ENCODE results near the gene DPF1.

DNA sequence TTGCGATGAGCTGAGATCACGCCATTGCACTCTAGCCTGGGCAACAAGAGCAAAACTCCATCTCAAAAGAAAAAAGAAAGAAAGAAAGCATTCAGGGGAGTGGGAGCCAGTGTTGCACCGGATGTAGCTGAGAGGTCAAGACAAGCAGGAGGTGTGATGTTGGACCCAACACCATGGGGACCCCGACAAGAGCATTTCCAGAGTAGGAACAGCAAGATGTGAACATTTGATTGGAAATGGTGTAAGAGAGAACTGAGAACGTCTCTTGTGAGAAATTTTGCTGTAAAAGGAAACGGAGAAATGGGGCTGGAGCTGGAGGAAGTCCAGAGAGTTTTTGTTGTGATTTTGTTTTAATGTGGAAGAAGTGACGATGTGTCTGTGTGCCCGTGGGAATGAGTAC, 15.8 kb upstream of the DPF1 start:
- TF ChIP-seq ZNF610 (tag by site-specific recombination; IDR thresholded peaks at IDR 0.05; ENCODE audit: borderline replicate concordance), result no peak
- TF ChIP-seq MYNN (tag by site-specific recombination; IDR thresholded peaks at IDR 0.05; ENCODE audit: borderline replicate concordance), result no peak
- no peak for TF ChIP-seq ZNF404 (tag by site-specific recombination; IDR thresholded peaks at IDR 0.05)
- TF ChIP-seq ZNF335 (tag by site-specific recombination; conservative IDR thresholded peaks at IDR 0.05), result no peak
- no peak for TF ChIP-seq TRIM28 (IDR thresholded peaks at IDR 0.05; ENCODE audit: borderline replicate concordance, low read length)
- TF ChIP-seq, protein P1, sequence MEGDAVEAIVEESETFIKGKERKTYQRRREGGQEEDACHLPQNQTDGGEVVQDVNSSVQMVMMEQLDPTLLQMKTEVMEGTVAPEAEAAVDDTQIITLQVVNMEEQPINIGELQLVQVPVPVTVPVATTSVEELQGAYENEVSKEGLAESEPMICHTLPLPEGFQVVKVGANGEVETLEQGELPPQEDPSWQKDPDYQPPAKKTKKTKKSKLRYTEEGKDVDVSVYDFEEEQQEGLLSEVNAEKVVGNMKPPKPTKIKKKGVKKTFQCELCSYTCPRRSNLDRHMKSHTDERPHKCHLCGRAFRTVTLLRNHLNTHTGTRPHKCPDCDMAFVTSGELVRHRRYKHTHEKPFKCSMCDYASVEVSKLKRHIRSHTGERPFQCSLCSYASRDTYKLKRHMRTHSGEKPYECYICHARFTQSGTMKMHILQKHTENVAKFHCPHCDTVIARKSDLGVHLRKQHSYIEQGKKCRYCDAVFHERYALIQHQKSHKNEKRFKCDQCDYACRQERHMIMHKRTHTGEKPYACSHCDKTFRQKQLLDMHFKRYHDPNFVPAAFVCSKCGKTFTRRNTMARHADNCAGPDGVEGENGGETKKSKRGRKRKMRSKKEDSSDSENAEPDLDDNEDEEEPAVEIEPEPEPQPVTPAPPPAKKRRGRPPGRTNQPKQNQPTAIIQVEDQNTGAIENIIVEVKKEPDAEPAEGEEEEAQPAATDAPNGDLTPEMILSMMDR (tag by site-specific recombination; IDR thresholded peaks at IDR 0.05), result no peak
- TF ChIP-seq, protein P2, sequence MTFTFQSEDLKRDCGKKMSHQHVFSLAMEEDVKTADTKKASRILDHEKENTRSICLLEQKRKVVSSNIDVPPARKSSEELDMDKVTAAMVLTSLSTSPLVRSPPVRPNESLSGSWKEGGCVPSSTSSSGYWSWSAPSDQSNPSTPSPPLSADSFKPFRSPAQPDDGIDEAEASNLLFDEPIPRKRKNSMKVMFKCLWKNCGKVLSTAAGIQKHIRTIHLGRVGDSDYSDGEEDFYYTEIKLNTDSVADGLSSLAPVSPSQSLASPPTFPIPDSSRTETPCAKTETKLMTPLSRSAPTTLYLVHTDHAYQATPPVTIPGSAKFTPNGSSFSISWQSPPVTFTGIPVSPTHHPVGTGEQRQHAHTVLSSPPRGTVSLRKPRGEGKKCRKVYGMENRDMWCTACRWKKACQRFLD (tag by site-specific recombination; IDR thresholded peaks at IDR 0.05), result no peak
- no peak for TF ChIP-seq ZNF366 (tag by site-specific recombination; conservative IDR thresholded peaks at IDR 0.05)
- TF ChIP-seq, protein P3, sequence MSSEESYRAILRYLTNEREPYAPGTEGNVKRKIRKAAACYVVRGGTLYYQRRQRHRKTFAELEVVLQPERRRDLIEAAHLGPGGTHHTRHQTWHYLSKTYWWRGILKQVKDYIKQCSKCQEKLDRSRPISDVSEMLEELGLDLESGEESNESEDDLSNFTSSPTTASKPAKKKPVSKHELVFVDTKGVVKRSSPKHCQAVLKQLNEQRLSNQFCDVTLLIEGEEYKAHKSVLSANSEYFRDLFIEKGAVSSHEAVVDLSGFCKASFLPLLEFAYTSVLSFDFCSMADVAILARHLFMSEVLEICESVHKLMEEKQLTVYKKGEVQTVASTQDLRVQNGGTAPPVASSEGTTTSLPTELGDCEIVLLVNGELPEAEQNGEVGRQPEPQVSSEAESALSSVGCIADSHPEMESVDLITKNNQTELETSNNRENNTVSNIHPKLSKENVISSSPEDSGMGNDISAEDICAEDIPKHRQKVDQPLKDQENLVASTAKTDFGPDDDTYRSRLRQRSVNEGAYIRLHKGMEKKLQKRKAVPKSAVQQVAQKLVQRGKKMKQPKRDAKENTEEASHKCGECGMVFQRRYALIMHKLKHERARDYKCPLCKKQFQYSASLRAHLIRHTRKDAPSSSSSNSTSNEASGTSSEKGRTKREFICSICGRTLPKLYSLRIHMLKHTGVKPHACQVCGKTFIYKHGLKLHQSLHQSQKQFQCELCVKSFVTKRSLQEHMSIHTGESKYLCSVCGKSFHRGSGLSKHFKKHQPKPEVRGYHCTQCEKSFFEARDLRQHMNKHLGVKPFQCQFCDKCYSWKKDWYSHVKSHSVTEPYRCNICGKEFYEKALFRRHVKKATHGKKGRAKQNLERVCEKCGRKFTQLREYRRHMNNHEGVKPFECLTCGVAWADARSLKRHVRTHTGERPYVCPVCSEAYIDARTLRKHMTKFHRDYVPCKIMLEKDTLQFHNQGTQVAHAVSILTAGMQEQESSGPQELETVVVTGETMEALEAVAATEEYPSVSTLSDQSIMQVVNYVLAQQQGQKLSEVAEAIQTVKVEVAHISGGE (tag by site-specific recombination; conservative IDR thresholded peaks at IDR 0.05; ENCODE audit: low read depth), result no peak
- no peak for TF ChIP-seq YY1 (tag by site-specific recombination; IDR thresholded peaks at IDR 0.05)
- TF ChIP-seq ZNF76 (tag by site-specific recombination; IDR thresholded peaks at IDR 0.05; ENCODE audit: borderline replicate concordance, low read depth), result no peak
- no peak for TF ChIP-seq ZBTB48 (tag by site-specific recombination; IDR thresholded peaks at IDR 0.05)
- no peak for TF ChIP-seq ZXDB (tag by site-specific recombination; IDR thresholded peaks at IDR 0.05)
- TF ChIP-seq, protein P4, sequence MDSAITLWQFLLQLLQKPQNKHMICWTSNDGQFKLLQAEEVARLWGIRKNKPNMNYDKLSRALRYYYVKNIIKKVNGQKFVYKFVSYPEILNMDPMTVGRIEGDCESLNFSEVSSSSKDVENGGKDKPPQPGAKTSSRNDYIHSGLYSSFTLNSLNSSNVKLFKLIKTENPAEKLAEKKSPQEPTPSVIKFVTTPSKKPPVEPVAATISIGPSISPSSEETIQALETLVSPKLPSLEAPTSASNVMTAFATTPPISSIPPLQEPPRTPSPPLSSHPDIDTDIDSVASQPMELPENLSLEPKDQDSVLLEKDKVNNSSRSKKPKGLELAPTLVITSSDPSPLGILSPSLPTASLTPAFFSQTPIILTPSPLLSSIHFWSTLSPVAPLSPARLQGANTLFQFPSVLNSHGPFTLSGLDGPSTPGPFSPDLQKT (IDR thresholded peaks at IDR 0.05; ENCODE audit: borderline replicate concordance, low read depth, low read length), result no peak

Measured in HEK293 (cell line).